Duodenal mucosa (tissue), 2 donors: Measurements from ENCODE around the gene CCDC197.

Experiments used
- H3K27ac ChIP-seq: one replicate; pipeline ENCODE4 v1.7.0; 2013; ENCODE audit warnings: low read depth, low read length
- H3K27me3 ChIP-seq, 2 donors: one replicate each; pipeline ENCODE4 v1.7.0; 2013; ENCODE audit warnings: low read length in 2 of 2, control low read depth in 1 of 2; ENCODE audit not compliant: insufficient read depth in 2 of 2, control insufficient read depth in 1 of 2
- H3K36me3 ChIP-seq, 2 donors: one replicate each; pipeline ENCODE4 v1.7.0; 2013; ENCODE audit warnings: low read length in 2 of 2, control low read depth in 1 of 2; ENCODE audit not compliant: insufficient read depth in 2 of 2, control insufficient read depth in 1 of 2
- H3K4me1 ChIP-seq, 2 donors: one replicate each; pipeline ENCODE4 v1.7.0; 2013; ENCODE audit warnings: low read length in 2 of 2, control low read depth in 1 of 2; ENCODE audit not compliant: insufficient read depth in 2 of 2, control insufficient read depth in 1 of 2
- H3K4me3 ChIP-seq, 2 donors: one replicate each; pipeline ENCODE4 v1.7.0; 2013; ENCODE audit warnings: low read length in 2 of 2, low read depth in 1 of 2
- H3K9ac ChIP-seq, 2 donors: one replicate each; pipeline ENCODE4 v1.7.0; 2013; ENCODE audit warnings: low read length in 2 of 2, low read depth in 1 of 2
- H3K9me3 ChIP-seq, 2 donors: one replicate each; pipeline ENCODE4 v1.7.0; 2013; ENCODE audit warnings: low read length in 2 of 2, control low read depth in 1 of 2; ENCODE audit not compliant: control insufficient read depth in 1 of 2

The CCDC197 gene

GRCh38 chr14:94041551-94042346 lies 44.6 kb downstream of the CCDC197 start:
- Histone ChIP-seq H3K27me3 (no peaks in the 10 kb centered on the region), H3K4me3 (no peak overlapping the region), H3K9me3 (no peaks in the 10 kb centered on the region), H3K36me3 (peaks cover 0 to 24% of the 10 kb centered on the region in 2 donors), H3K4me1 (peaks cover 0 to 3% of the 10 kb centered on the region in 2 donors), H3K27ac (no peak overlapping the region), H3K9ac (no peak overlapping the region)

- Histone ChIP-seq H3K27me3 (no peaks in the 10 kb centered on the region), H3K4me3 (no peak overlapping the region), H3K9me3 (no peaks in the 10 kb centered on the region), H3K9ac (no peak overlapping the region), H3K4me1 (peaks cover 0 to 3% of the 10 kb centered on the region in 2 donors), H3K36me3 (peaks cover 7 to 32% of the 10 kb centered on the region in 2 donors), H3K27ac (no peak overlapping the region)
Measured at GRCh38 chr14:94042433-94043091, 45.5 kb downstream of the CCDC197 start.

- Histone ChIP-seq H3K27me3 (no peaks in the 10 kb centered on the region), H3K27ac (no peak overlapping the region), H3K9me3 (no peaks in the 10 kb centered on the region), H3K4me3 (no peak overlapping the region), H3K9ac (no peak overlapping the region), H3K4me1 (peaks cover 0 to 3% of the 10 kb centered on the region in 2 donors), H3K36me3 (peaks cover 13 to 39% of the 10 kb centered on the region in 2 donors)
Measured at GRCh38 chr14:94043111-94043755, 46.1 kb downstream of the CCDC197 start.

GRCh38 chr14:94043756-94044475 lies 46.8 kb downstream of the CCDC197 start:
- H3K27me3 ChIP-seq = no peaks in the 10 kb centered on the region
- no peak overlapping the region for H3K9ac ChIP-seq
- H3K27ac ChIP-seq = no peak overlapping the region
- H3K36me3 ChIP-seq = peaks cover 19 to 45% of the 10 kb centered on the region in 2 donors
- peaks cover 0 to 3% of the 10 kb centered on the region in 2 donors for H3K4me1 ChIP-seq
- no peak overlapping the region for H3K4me3 ChIP-seq
- H3K9me3 ChIP-seq = no peaks in the 10 kb centered on the region

GRCh38 chr14:94044476-94045091 lies 47.5 kb downstream of the CCDC197 start:
- Histone ChIP-seq H3K27me3 (no peaks in the 10 kb centered on the region), H3K36me3 (peaks cover 25 to 51% of the 10 kb centered on the region in 2 donors), H3K4me1 (peaks cover 0 to 3% of the 10 kb centered on the region in 2 donors), H3K9ac (no peak overlapping the region), H3K4me3 (no peak overlapping the region), H3K9me3 (no peaks in the 10 kb centered on the region), H3K27ac (no peak overlapping the region)

- no peaks in the 10 kb centered on the region for H3K9me3 ChIP-seq
- no peak overlapping the region for H3K27ac ChIP-seq
- H3K36me3 ChIP-seq = peaks cover 29 to 56% of the 10 kb centered on the region in 2 donors
- no peaks in the 10 kb centered on the region for H3K27me3 ChIP-seq
- peaks cover 0 to 3% of the 10 kb centered on the region in 2 donors for H3K4me1 ChIP-seq
- no peak overlapping the region for H3K4me3 ChIP-seq
- no peak overlapping the region for H3K9ac ChIP-seq
Measured at GRCh38 chr14:94045101-94045500, 48.0 kb downstream of the CCDC197 start.

- Histone ChIP-seq H3K9ac (no peak overlapping the region), H3K36me3 (peaks cover 36 to 63% of the 10 kb centered on the region in 2 donors), H3K9me3 (no peaks in the 10 kb centered on the region), H3K27ac (no peak overlapping the region), H3K4me1 (peaks cover 0 to 3% of the 10 kb centered on the region in 2 donors), H3K27me3 (no peaks in the 10 kb centered on the region), H3K4me3 (no peak overlapping the region)
Measured at GRCh38 chr14:94045563-94046345, 48.7 kb downstream of the CCDC197 start.

GRCh38 chr14:94046696-94047250 lies 49.7 kb downstream of the CCDC197 start:
- Histone ChIP-seq H3K9me3 (no peaks in the 10 kb centered on the region), H3K27ac (no peak overlapping the region), H3K9ac (no peak overlapping the region), H3K4me1 (peaks cover 0 to 3% of the 10 kb centered on the region in 2 donors), H3K4me3 (no peak overlapping the region), H3K27me3 (no peaks in the 10 kb centered on the region), H3K36me3 (peaks cover 46 to 73% of the 10 kb centered on the region in 2 donors)

GRCh38 chr14:94047581-94047980 lies 50.5 kb downstream of the CCDC197 start:
- Histone ChIP-seq H3K9ac (no peak overlapping the region), H3K27me3 (no peaks in the 10 kb centered on the region), H3K9me3 (no peaks in the 10 kb centered on the region), H3K4me1 (peaks cover 0 to 2% of the 10 kb centered on the region in 2 donors), H3K4me3 (no peak overlapping the region), H3K27ac (no peak overlapping the region), H3K36me3 (peaks cover 54 to 81% of the 10 kb centered on the region in 2 donors)
